ENCODE measurements around the gene CACNA1C. TPM values are rescaled to one million over a fixed set of nuclear protein-coding genes. Genes with fewer than 3 reads are reported as not detected.
"Not testable (repeated sequence)": the region's sequence is repeated elsewhere in the genome, so short reads cannot be mapped to it uniquely, and the experiment has no call there.

CACNA1C gene
- total RNA-seq, 1 donor from 2014 or later = 1.3 TPM

GRCh38 chr12:2679816-2680675, 627.3 kb downstream of the CACNA1C start:
- TF ChIP-seq, protein P1, sequence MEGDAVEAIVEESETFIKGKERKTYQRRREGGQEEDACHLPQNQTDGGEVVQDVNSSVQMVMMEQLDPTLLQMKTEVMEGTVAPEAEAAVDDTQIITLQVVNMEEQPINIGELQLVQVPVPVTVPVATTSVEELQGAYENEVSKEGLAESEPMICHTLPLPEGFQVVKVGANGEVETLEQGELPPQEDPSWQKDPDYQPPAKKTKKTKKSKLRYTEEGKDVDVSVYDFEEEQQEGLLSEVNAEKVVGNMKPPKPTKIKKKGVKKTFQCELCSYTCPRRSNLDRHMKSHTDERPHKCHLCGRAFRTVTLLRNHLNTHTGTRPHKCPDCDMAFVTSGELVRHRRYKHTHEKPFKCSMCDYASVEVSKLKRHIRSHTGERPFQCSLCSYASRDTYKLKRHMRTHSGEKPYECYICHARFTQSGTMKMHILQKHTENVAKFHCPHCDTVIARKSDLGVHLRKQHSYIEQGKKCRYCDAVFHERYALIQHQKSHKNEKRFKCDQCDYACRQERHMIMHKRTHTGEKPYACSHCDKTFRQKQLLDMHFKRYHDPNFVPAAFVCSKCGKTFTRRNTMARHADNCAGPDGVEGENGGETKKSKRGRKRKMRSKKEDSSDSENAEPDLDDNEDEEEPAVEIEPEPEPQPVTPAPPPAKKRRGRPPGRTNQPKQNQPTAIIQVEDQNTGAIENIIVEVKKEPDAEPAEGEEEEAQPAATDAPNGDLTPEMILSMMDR (IDR thresholded peaks at IDR 0.05; ENCODE audit: insufficient read depth, low read length, poor library complexity, severe bottlenecking) = no peak
- Histone ChIP-seq H3K4me3 (ENCODE audit: low read depth, low read length) (no peak overlapping the region), H3K27me3 (ENCODE audit: control insufficient read depth, insufficient read depth, low read length) (peaks cover 6% of the 10 kb centered on the region), H3K36me3 (ENCODE audit: control insufficient read depth, insufficient read depth, low read length) (no peaks in the 10 kb centered on the region)
- no peak for DNase-seq (ENCODE audit: low read depth)

GRCh38 chr12:2680676-2681039, 627.9 kb downstream of the CACNA1C start:
- peaks cover 6% of the 10 kb centered on the region for H3K27me3 ChIP-seq (ENCODE audit: control insufficient read depth, insufficient read depth, low read length)
- TF ChIP-seq, protein P1 (IDR thresholded peaks at IDR 0.05; ENCODE audit: insufficient read depth, low read length, poor library complexity, severe bottlenecking) = no peak
- no peaks in the 10 kb centered on the region for H3K36me3 ChIP-seq (ENCODE audit: control insufficient read depth, insufficient read depth, low read length)
- no peak overlapping the region for H3K4me3 ChIP-seq (ENCODE audit: low read depth, low read length)
- no peak for DNase-seq (ENCODE audit: low read depth)

DNA sequence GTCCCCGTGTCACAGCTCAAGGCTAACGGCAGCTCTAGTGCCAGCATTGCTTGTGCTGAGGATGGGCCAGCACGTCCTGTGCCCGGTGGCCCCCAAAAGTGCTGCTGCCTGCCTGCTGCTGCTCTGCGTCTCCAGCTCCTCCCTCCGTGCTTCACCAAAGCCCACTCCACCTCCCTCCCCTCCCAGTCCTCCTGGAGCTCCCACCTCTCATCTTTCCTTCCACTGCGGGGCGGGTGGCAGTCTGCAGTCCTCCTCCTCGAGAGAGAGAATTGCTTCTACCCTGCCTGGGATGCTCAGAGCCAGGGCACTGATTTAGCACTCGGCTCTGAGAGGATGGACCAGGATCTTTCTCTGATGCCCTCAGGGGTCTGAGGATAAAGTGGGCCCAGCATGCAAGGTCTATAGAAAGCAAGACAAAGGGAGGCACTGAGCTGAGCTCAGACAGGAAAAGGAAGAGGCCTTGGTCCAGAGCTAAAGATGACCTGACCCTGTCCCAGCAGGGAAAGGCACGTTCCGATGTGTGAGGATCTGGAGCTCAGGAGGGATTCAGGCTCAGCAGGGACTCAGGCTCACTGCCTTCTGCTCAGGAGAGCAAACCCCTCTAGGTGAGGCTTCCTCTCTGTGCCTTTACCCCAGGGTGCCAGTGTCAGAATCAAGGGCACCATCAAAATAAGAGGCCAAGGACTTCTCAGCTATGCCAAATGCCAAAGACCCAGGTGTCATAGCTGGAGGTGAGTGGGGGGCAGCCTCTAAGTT, 628.8 kb downstream of the CACNA1C start:
- Histone ChIP-seq H3K4me3 (ENCODE audit: low read depth, low read length) (no peak overlapping the region), H3K36me3 (ENCODE audit: control insufficient read depth, insufficient read depth, low read length) (no peaks in the 10 kb centered on the region), H3K27me3 (ENCODE audit: control insufficient read depth, insufficient read depth, low read length) (peaks cover 6% of the 10 kb centered on the region)
- no peak for DNase-seq (ENCODE audit: low read depth)
- TF ChIP-seq, protein P1 (IDR thresholded peaks at IDR 0.05; ENCODE audit: insufficient read depth, low read length, poor library complexity, severe bottlenecking) = no peak

GRCh38 chr12:2682296-2683251, 629.8 kb downstream of the CACNA1C start:
- DNase-seq (ENCODE audit: low read depth) = no peak
- H3K36me3 ChIP-seq (ENCODE audit: control insufficient read depth, insufficient read depth, low read length) = no peaks in the 10 kb centered on the region
- peaks cover 3% of the 10 kb centered on the region for H3K27me3 ChIP-seq (ENCODE audit: control insufficient read depth, insufficient read depth, low read length)
- TF ChIP-seq, protein P1 (IDR thresholded peaks at IDR 0.05; ENCODE audit: insufficient read depth, low read length, poor library complexity, severe bottlenecking) = peak; percentile 51
- H3K4me3 ChIP-seq (ENCODE audit: low read depth, low read length) = no peak overlapping the region

- H3K36me3 ChIP-seq (ENCODE audit: control insufficient read depth, insufficient read depth, low read length) = no peaks in the 10 kb centered on the region
- H3K4me3 ChIP-seq (ENCODE audit: low read depth, low read length) = no peak overlapping the region
- TF ChIP-seq, protein P1 (IDR thresholded peaks at IDR 0.05; ENCODE audit: insufficient read depth, low read length, poor library complexity, severe bottlenecking) = no peak
- H3K27me3 ChIP-seq (ENCODE audit: control insufficient read depth, insufficient read depth, low read length) = peaks cover under 1% of the 10 kb centered on the region
- no peak for DNase-seq (ENCODE audit: low read depth)
Measured at GRCh38 chr12:2683283-2684025, 630.7 kb downstream of the CACNA1C start.

- H3K4me3 ChIP-seq (ENCODE audit: low read depth, low read length); DNase-seq (ENCODE audit: low read depth); H3K36me3 ChIP-seq (ENCODE audit: control insufficient read depth, insufficient read depth, low read length); H3K27me3 ChIP-seq (ENCODE audit: control insufficient read depth, insufficient read depth, low read length): not testable (repeated sequence)
Measured at GRCh38 chr12:2684026-2684325, 631.2 kb downstream of the CACNA1C start.

GRCh38 chr12:2685620-2686279, 633.0 kb downstream of the CACNA1C start:
- H3K4me3 ChIP-seq (ENCODE audit: low read depth, low read length); DNase-seq (ENCODE audit: low read depth); H3K36me3 ChIP-seq (ENCODE audit: control insufficient read depth, insufficient read depth, low read length); H3K27me3 ChIP-seq (ENCODE audit: control insufficient read depth, insufficient read depth, low read length): not testable (repeated sequence)

All from kidney epithelial cell (primary cell).